K562 treated with DMSO at 1 percent for 12 hours (cell line): ENCODE results near the gene AKAP1. TPM values are rescaled to one million over a fixed set of nuclear protein-coding genes. Genes with fewer than 3 reads are reported as not detected.

Experiments
- total RNA-seq: library from RNA; unstranded; fragments of 300-600 nt; gene quantifications from 2 replicates; pipeline ENCODE4 v1.2.3, GENCODE V29; 2022; ENCODE audit not compliant: insufficient read depth

Gene AKAP1, protein sequence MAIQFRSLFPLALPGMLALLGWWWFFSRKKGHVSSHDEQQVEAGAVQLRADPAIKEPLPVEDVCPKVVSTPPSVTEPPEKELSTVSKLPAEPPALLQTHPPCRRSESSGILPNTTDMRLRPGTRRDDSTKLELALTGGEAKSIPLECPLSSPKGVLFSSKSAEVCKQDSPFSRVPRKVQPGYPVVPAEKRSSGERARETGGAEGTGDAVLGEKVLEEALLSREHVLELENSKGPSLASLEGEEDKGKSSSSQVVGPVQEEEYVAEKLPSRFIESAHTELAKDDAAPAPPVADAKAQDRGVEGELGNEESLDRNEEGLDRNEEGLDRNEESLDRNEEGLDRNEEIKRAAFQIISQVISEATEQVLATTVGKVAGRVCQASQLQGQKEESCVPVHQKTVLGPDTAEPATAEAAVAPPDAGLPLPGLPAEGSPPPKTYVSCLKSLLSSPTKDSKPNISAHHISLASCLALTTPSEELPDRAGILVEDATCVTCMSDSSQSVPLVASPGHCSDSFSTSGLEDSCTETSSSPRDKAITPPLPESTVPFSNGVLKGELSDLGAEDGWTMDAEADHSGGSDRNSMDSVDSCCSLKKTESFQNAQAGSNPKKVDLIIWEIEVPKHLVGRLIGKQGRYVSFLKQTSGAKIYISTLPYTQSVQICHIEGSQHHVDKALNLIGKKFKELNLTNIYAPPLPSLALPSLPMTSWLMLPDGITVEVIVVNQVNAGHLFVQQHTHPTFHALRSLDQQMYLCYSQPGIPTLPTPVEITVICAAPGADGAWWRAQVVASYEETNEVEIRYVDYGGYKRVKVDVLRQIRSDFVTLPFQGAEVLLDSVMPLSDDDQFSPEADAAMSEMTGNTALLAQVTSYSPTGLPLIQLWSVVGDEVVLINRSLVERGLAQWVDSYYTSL
- total RNA-seq, result 18.9 and 24.0 TPM in 2 replicates

DNA sequence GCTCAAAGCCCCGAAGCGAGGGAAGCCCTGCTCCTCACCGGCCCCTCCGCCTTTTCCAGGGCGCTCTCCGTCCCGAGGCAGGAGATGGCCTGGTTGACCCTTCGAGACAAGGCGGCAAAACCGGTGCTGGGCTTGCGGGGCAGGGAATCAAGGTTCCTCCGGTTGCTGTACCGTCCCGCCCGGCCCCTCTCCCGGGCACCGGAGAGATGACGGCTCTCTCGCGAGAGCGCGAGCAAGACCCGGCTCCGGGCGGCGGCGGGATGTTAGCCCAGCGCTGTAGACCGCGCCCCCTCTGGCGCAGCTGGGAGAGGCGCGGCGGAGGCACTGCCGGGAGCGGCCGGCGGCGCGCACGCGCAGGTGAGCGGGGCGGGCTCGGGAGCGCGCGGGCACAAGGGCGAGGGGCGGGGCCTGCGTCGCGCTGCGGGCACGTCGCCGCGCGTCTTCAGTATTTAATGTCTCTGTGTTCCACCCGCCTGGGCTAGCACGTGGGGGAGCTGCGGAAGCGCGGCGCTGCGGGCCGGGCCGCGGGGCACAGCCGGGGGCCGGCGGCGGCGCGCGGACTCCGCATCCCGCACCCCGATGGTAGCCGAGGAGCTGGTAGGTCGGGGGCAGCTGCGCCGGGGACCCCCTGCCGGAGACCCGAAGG lies at the start of gene AKAP1:
Gene AKAP1, plus strand, starts transcription at position 445 of the 646 bp plus-strand sequence. CDS start 20,219 bp downstream, outside the sequence.

Other genes starting within 250 kb of the AKAP1 start
- 18.6 and 68.5 TPM in 2 replicates for gene TRIM25, start 171.2 kb upstream of the AKAP1 start, total RNA-seq
- gene COIL, start 124.2 kb upstream of the AKAP1 start, total RNA-seq, result 11.7 and 24.2 TPM in 2 replicates
- gene SCPEP1, start 107.1 kb upstream of the AKAP1 start, total RNA-seq, result 24.2 and 36.1 TPM in 2 replicates
- 17.4 and 31.1 TPM in 2 replicates for gene MSI2, start 171.3 kb downstream of the AKAP1 start, total RNA-seq